NCI-H2107 (cell line): ENCODE measurements around the gene PMIS2.

Experiments
- DNase-seq: peaks from one replicate; lab custom pipeline; 2025; lab: John Stamatoyannopoulos, UW

Gene PMIS2

GRCh38 chr19:35629332-35629633 lies 43.3 kb downstream of the PMIS2 start:
- no peak for DNase-seq

- DNase-seq: no peak
Measured at GRCh38 chr19:35633727-35634440, 47.9 kb downstream of the PMIS2 start.

- DNase-seq: no peak
Measured at GRCh38 chr19:35636651-35637050, 50.7 kb downstream of the PMIS2 start.
